Measurements from ENCODE around the gene MAFF. TPM values are rescaled to one million over a fixed set of nuclear protein-coding genes. Genes with fewer than 3 reads are reported as not detected.
A peak's percentile ranks its signal among the peaks of the same experiment; 100 is the strongest.

Gene MAFF
- total and polyA plus RNA-seq, 2 donors (not counting 1 experiment from before 2014, with no cell fraction given), result 8.8 to 26.3 TPM

DNA sequence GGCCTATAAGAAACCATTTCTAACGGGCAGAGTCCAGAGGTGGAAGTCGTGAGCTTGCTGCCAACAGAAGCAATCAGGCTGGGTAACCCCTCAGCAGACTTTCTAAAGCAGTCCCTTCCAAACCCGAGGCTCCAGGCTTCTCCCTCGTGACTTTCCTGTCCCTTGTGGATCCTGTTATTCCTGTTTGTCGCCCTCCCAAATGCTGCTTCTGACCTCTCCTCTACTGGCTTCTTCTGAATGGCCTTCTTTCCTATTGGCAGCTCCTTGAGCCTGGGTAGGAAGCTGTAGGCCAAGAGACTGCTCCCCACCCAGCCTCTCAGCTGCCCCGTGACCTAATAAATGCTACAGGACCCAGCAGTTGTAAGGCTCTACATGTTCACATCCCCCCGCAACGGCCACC is 35.0 kb downstream of the MAFF start:
- Histone ChIP-seq H2AFZ (ENCODE audit: low read length) (no peak overlapping the region), H3K4me2 (ENCODE audit: extremely low read depth, insufficient read depth, low read length) (no peak overlapping the region), H3K79me2 (ENCODE audit: control insufficient read depth, insufficient read depth, low read length) (no peaks in the 10 kb centered on the region), H3K36me3 (ENCODE audit: control insufficient read depth, insufficient read depth, low read length) (peaks cover 10% of the 10 kb centered on the region), H3K9ac (ENCODE audit: insufficient read depth, low read length) (no peak overlapping the region), H3K9me3 (ENCODE audit: control insufficient read depth, insufficient read depth, low read depth, low read length) (no peaks in the 10 kb centered on the region), H3K27me3 (ENCODE audit: control insufficient read depth, insufficient read depth, low read length) (no peaks in the 10 kb centered on the region), H4K20me1 (ENCODE audit: control insufficient read depth, extremely low read depth, insufficient read depth, low read length) (no peaks in the 10 kb centered on the region), H3K27ac (ENCODE audit: insufficient read depth, low read length) (no peak overlapping the region), H3K4me1 (ENCODE audit: control insufficient read depth, extremely low read depth, insufficient read depth, low read length) (peaks cover 20% of the 10 kb centered on the region), H3K4me3 (replicated peaks in 1 of 4; ENCODE audit: control extremely low read depth in 1 of 4, insufficient read depth in 1 of 4, low read depth in 3 of 4, low read length in 4 of 4) (no peak overlapping the region)
- DNase-seq (ENCODE audit: low read depth in 2 of 2), result no peak
- no peak for TF ChIP-seq EZH2 (IDR thresholded peaks at IDR 0.05; ENCODE audit: low read length, missing control alignments)
- TF ChIP-seq, protein P1, sequence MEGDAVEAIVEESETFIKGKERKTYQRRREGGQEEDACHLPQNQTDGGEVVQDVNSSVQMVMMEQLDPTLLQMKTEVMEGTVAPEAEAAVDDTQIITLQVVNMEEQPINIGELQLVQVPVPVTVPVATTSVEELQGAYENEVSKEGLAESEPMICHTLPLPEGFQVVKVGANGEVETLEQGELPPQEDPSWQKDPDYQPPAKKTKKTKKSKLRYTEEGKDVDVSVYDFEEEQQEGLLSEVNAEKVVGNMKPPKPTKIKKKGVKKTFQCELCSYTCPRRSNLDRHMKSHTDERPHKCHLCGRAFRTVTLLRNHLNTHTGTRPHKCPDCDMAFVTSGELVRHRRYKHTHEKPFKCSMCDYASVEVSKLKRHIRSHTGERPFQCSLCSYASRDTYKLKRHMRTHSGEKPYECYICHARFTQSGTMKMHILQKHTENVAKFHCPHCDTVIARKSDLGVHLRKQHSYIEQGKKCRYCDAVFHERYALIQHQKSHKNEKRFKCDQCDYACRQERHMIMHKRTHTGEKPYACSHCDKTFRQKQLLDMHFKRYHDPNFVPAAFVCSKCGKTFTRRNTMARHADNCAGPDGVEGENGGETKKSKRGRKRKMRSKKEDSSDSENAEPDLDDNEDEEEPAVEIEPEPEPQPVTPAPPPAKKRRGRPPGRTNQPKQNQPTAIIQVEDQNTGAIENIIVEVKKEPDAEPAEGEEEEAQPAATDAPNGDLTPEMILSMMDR (conservative IDR thresholded peaks at IDR 0.05 in 1 of 2, IDR thresholded peaks at IDR 0.05 in 1 of 2; ENCODE audit: low read depth in 1 of 2, low read length in 2 of 2), result no peak

DNA sequence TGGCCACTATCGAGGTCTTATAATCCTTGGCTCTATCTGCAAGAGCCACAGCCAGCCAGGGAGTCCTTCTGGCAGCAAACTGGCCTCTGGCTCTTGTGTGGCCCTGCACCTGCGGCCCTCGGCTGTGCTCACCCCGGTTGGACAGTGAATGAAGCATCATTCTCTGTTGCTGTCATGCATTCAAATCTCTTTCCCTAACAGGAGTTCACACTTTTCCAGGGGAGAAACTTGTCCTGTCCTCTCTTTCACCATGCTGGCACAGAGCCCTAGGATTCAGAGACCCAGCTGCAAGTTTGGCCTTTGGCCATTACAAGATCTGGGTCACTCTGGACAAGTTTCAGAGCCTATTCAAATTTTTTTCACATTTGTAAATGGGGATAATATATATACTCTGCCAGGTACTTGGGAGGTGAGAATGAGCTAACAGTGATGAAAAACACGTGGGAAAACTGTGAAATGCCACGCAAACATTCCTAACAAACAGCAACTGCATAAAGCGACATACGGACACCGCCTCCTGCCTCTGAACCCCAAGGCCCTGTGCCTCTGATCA is 36.8 kb downstream of the MAFF start:
- Histone ChIP-seq H2AFZ (ENCODE audit: low read length) (no peak overlapping the region), H3K4me3 (replicated peaks in 1 of 4; ENCODE audit: control extremely low read depth in 1 of 4, insufficient read depth in 1 of 4, low read depth in 3 of 4, low read length in 4 of 4) (no peak overlapping the region), H3K9ac (ENCODE audit: insufficient read depth, low read length) (peak overlapping the region; percentile 52), H3K9me3 (ENCODE audit: control insufficient read depth, insufficient read depth, low read depth, low read length) (no peaks in the 10 kb centered on the region), H3K27ac (ENCODE audit: insufficient read depth, low read length) (peak overlapping the region; percentile 92), H3K36me3 (ENCODE audit: control insufficient read depth, insufficient read depth, low read length) (peaks cover 6% of the 10 kb centered on the region), H3K27me3 (ENCODE audit: control insufficient read depth, insufficient read depth, low read length) (no peaks in the 10 kb centered on the region), H3K79me2 (ENCODE audit: control insufficient read depth, insufficient read depth, low read length) (no peaks in the 10 kb centered on the region), H3K4me1 (ENCODE audit: control insufficient read depth, extremely low read depth, insufficient read depth, low read length) (peaks cover 25% of the 10 kb centered on the region), H4K20me1 (ENCODE audit: control insufficient read depth, extremely low read depth, insufficient read depth, low read length) (no peaks in the 10 kb centered on the region), H3K4me2 (ENCODE audit: extremely low read depth, insufficient read depth, low read length) (peak overlapping the region; percentile 69)
- peak in 1 of 2 donors; percentile 76 for DNase-seq (ENCODE audit: low read depth in 2 of 2)
- TF ChIP-seq, protein P1 (conservative IDR thresholded peaks at IDR 0.05 in 1 of 2, IDR thresholded peaks at IDR 0.05 in 1 of 2; ENCODE audit: low read depth in 1 of 2, low read length in 2 of 2), result no peak
- no peak for TF ChIP-seq EZH2 (IDR thresholded peaks at IDR 0.05; ENCODE audit: low read length, missing control alignments)

DNA sequence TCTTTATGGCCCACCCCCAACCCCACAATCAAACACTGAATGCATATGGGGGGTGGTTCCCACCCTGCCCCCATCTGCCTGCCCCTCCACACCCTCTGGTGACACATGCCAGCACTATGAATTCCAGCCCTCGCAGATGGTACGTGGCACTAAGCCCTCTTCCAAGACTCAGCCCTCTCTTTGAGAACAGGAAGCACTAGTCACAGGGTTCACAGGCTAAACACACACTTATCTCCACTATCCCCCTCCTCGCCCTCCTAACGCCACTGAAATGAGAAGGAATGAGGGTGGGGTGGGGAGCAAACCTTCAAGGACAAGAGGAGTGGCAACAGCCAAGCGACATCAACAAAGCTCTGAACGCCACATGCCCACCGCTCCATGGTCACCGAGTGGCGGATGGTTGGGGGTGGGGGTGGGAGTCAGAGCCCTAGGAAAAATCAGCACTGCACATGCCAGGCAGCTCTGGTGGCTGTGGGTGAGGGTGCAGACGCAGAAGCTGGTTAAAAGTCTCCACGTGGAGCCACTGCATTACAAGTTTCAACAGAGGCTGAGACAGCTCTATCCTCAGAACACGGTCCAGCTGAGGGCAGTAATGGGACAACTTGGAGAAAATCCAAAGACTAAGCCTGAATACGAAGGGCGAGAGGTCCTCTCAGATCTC is 37.4 kb downstream of the MAFF start:
- Histone ChIP-seq H3K9me3 (ENCODE audit: control insufficient read depth, insufficient read depth, low read depth, low read length) (no peaks in the 10 kb centered on the region), H3K36me3 (ENCODE audit: control insufficient read depth, insufficient read depth, low read length) (peaks cover 9% of the 10 kb centered on the region), H3K27ac (ENCODE audit: insufficient read depth, low read length) (peak overlapping the region; percentile 92), H3K4me3 (replicated peaks in 1 of 4; ENCODE audit: control extremely low read depth in 1 of 4, insufficient read depth in 1 of 4, low read depth in 3 of 4, low read length in 4 of 4) (peak overlapping the region in 2 of 4 experiments; percentile 5 to 11), H3K79me2 (ENCODE audit: control insufficient read depth, insufficient read depth, low read length) (no peaks in the 10 kb centered on the region), H3K27me3 (ENCODE audit: control insufficient read depth, insufficient read depth, low read length) (no peaks in the 10 kb centered on the region), H3K4me2 (ENCODE audit: extremely low read depth, insufficient read depth, low read length) (peak overlapping the region; percentile 69), H4K20me1 (ENCODE audit: control insufficient read depth, extremely low read depth, insufficient read depth, low read length) (no peaks in the 10 kb centered on the region), H3K4me1 (ENCODE audit: control insufficient read depth, extremely low read depth, insufficient read depth, low read length) (peaks cover 30% of the 10 kb centered on the region), H2AFZ (ENCODE audit: low read length) (no peak overlapping the region), H3K9ac (ENCODE audit: insufficient read depth, low read length) (peak overlapping the region; percentile 65)
- TF ChIP-seq EZH2 (IDR thresholded peaks at IDR 0.05; ENCODE audit: low read length, missing control alignments), result no peak
- TF ChIP-seq, protein P1 (conservative IDR thresholded peaks at IDR 0.05 in 1 of 2, IDR thresholded peaks at IDR 0.05 in 1 of 2; ENCODE audit: low read depth in 1 of 2, low read length in 2 of 2), result peak; percentile 23 to 37
- DNase-seq (ENCODE audit: low read depth in 2 of 2), result peak; percentile 89 to 95

Measured in fibroblast of lung (primary cell).